Measurements from ENCODE around the gene SERPINA5. TPM values are rescaled to one million over a fixed set of nuclear protein-coding genes. Genes with fewer than 3 reads are reported as not detected.

SERPINA5 gene, protein sequence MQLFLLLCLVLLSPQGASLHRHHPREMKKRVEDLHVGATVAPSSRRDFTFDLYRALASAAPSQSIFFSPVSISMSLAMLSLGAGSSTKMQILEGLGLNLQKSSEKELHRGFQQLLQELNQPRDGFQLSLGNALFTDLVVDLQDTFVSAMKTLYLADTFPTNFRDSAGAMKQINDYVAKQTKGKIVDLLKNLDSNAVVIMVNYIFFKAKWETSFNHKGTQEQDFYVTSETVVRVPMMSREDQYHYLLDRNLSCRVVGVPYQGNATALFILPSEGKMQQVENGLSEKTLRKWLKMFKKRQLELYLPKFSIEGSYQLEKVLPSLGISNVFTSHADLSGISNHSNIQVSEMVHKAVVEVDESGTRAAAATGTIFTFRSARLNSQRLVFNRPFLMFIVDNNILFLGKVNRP
- total RNA-seq (2021; ENCODE audit: unreplicated experiment) (3.0 TPM), Bru-seq, nascent RNA (percentile 23 among the genes with signal in this experiment), BruChase-seq, experiment 1, labeled RNA remaining after a 6-hour chase (percentile 29 among the genes with signal in this experiment), BruChase-seq, experiment 2, labeled RNA remaining after a 2-hour chase (percentile 27 among the genes with signal in this experiment)
- polyA plus RNA-seq (2012) = 5.5 and 7.1 TPM in 2 replicates
- long read RNA-seq, transcript SERPINA5-208 (5 exons, 2,211 nt) = major isoform, 6 of 7 reads
- long read RNA-seq, partial matches to known transcripts = 0 of 7 reads
- long read RNA-seq, other reads (novel, unspliced or antisense) = 0 of 7 reads

- Histone ChIP-seq H3K9me2 (ENCODE audit: insufficient read depth) (no peaks in the 10 kb centered on the region), H3K4me3 (replicated peaks in 1 of 2; ENCODE audit: low read depth in 1 of 2, low read length in 2 of 2) (no peak within 1 kb of the TSS), H3K4me1 (ENCODE audit: control insufficient read depth in 1 of 2, insufficient read depth in 2 of 2, low read length in 2 of 2) (peaks cover 0 to 11% of the 10 kb centered on the region in 2 experiments; a peak in 3 of 4 replicates), H3K9me3 (ENCODE audit: control insufficient read depth in 1 of 2, insufficient read depth in 1 of 2, low read depth in 1 of 2, low read length in 2 of 2) (no peaks in the 10 kb centered on the region), H3K79me2 (ENCODE audit: insufficient read depth, low read length) (no peaks in the 10 kb centered on the region), H3K9ac (ENCODE audit: low read length) (no peak within 1 kb of the TSS), H3K27me3 (ENCODE audit: insufficient read depth, low read length) (no peaks in the 10 kb centered on the region), H3K36me3 (ENCODE audit: control insufficient read depth in 1 of 2, insufficient read depth in 2 of 2, low read length in 2 of 2) (no peaks in the 10 kb centered on the region), H3K27ac (ENCODE audit: low read depth, low read length) (no peak within 1 kb of the TSS), H2AFZ (ENCODE audit: low read depth, low read length, poor library complexity, severe bottlenecking) (no peak within 1 kb of the TSS), H3K4me2 (ENCODE audit: low read length) (peak within 1 kb of the TSS; percentile 42), H4K20me1 (ENCODE audit: insufficient read depth) (no peaks in the 10 kb centered on the region)
- ChIA-PET CTCF (no interaction called here), POLR2A (interaction anchor here (0.6 kb wide), 1 partner anchor 17 kb away, joined by 3 read pairs; no protein-coding TSS in a partner anchor), RAD21 (ENCODE audit: low non-redundant PET in 1 of 2, low total read pairs in 2 of 2, uncharacterized antibody in 2 of 2, unreplicated experiment in 2 of 2) (no interaction called here)
- DNase-seq (ENCODE audit: low read depth, low spot score) = no peak
- ATAC-seq = peak; percentile 86
- BruUV-seq (replicated peaks) = no TSS peak
- intact Hi-C loops (cut with micrococcal nuclease) = no loop called here
- TF ChIP-seq ELF1 (IDR thresholded peaks at IDR 0.05; ENCODE audit: borderline replicate concordance, low read depth) (no peak), SIN3A (IDR thresholded peaks at IDR 0.05; ENCODE audit: low read depth) (no peak), REST (IDR thresholded peaks at IDR 0.05; ENCODE audit: low read depth) (no peak), CEBPB (IDR thresholded peaks at IDR 0.05; ENCODE audit: low read depth) (no peak), SRF (IDR thresholded peaks at IDR 0.05; ENCODE audit: low read depth) (peak; percentile 43; the same call in 1 of the 2 replicates), SP1 (IDR thresholded peaks at IDR 0.05; ENCODE audit: low read depth) (peak; percentile 0; the same call in 1 of the 2 replicates), YY1 (IDR thresholded peaks at IDR 0.05; ENCODE audit: extremely low read depth, insufficient replicate concordance, low read depth, low read length) (no peak), CBX3 (IDR thresholded peaks at IDR 0.05; ENCODE audit: low read depth) (no peak), MAX (IDR thresholded peaks at IDR 0.05) (peak; percentile 24; the same call in 1 of the 2 replicates), POLR2A (IDR thresholded peaks at IDR 0.05; ENCODE audit: borderline replicate concordance, extremely low read depth, insufficient read depth, insufficient read length) (no peak), EZH2phosphoT487 (IDR thresholded peaks at IDR 0.05; ENCODE audit: borderline replicate concordance) (no peak), TCF7L2 (IDR thresholded peaks at IDR 0.05; ENCODE audit: borderline replicate concordance, extremely low read depth, insufficient read depth, insufficient read length) (no peak)
- TF ChIP-seq, protein P1, sequence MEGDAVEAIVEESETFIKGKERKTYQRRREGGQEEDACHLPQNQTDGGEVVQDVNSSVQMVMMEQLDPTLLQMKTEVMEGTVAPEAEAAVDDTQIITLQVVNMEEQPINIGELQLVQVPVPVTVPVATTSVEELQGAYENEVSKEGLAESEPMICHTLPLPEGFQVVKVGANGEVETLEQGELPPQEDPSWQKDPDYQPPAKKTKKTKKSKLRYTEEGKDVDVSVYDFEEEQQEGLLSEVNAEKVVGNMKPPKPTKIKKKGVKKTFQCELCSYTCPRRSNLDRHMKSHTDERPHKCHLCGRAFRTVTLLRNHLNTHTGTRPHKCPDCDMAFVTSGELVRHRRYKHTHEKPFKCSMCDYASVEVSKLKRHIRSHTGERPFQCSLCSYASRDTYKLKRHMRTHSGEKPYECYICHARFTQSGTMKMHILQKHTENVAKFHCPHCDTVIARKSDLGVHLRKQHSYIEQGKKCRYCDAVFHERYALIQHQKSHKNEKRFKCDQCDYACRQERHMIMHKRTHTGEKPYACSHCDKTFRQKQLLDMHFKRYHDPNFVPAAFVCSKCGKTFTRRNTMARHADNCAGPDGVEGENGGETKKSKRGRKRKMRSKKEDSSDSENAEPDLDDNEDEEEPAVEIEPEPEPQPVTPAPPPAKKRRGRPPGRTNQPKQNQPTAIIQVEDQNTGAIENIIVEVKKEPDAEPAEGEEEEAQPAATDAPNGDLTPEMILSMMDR (IDR thresholded peaks at IDR 0.05 in 2 of 3, conservative IDR thresholded peaks at IDR 0.05 in 1 of 3; ENCODE audit: borderline replicate concordance in 1 of 3, insufficient read depth in 1 of 3, low read depth in 2 of 3, low read length in 2 of 3) = no peak
Observed at GRCh38 chr14:94581127-94581999, at the start of gene SERPINA5. SERPINA5 (plus strand) TSS chr14:94581426; CDS start chr14:94587363, 5,937 bp downstream.
